ENCODE results near the gene CPLANE1. TPM values are rescaled to one million over a fixed set of nuclear protein-coding genes. Genes with fewer than 3 reads are reported as not detected.

CPLANE1 gene
- total and polyA plus RNA-seq, 2 of the 4 experiments (the other 2 are of a cell fraction): 4.4 to 17.9 TPM

- no peaks in the 10 kb centered on the region for H3K9me3 ChIP-seq (ENCODE audit: control insufficient read depth, insufficient read depth, low read length)
- in situ Hi-C loops (cut with MboI; ENCODE audit: low sequenced_read_pairs): no loop called here
- intact Hi-C loops (cut with micrococcal nuclease): no loop called here
- no peak overlapping the region for H4K5ac ChIP-seq (ENCODE audit: low read depth, low read length)
- no peak overlapping the region for H3K9ac ChIP-seq (ENCODE audit: low read depth, low read length)
- no peak overlapping the region for H3K4ac ChIP-seq (ENCODE audit: low read depth, low read length)
- no peak for DNase-seq
- no peaks in the 10 kb centered on the region for H3K27me3 ChIP-seq (ENCODE audit: control insufficient read depth, insufficient read depth, low read length)
- no peak overlapping the region for H2BK120ac ChIP-seq (ENCODE audit: low read depth, low read length)
- peaks cover 13% of the 10 kb centered on the region for H3K36me3 ChIP-seq (ENCODE audit: control insufficient read depth, insufficient read depth, low read length)
- no peak overlapping the region for H3K56ac ChIP-seq (ENCODE audit: extremely low read depth, insufficient read depth, low read length)
- no peak overlapping the region for H2AFZ ChIP-seq (replicated peaks; ENCODE audit: low read length, poor library complexity)
- no peaks in the 10 kb centered on the region for H3K4me1 ChIP-seq (ENCODE audit: control insufficient read depth, insufficient read depth, low read length)
- no peak overlapping the region for H2BK20ac ChIP-seq (ENCODE audit: low read depth, low read length)
- ChIA-PET CTCF (no interaction called here), POLR2A (ENCODE audit: unreplicated experiment) (interaction anchor here (0.6 to 0.7 kb wide), 2 partner anchors 15 to 45 kb away, joined by 3 to 14 read pairs; partner anchors contain the start of gene CPLANE1)
- H2BK15ac ChIP-seq (ENCODE audit: low read depth, low read length): no peak overlapping the region
- H2BK5ac ChIP-seq (ENCODE audit: low read depth, low read length, poor library complexity, severe bottlenecking): no peak overlapping the region
- H3K4me2 ChIP-seq (ENCODE audit: low read depth, low read length): no peak overlapping the region
- no peak overlapping the region for H4K91ac ChIP-seq (ENCODE audit: insufficient read depth, low read depth, low read length)
- TF ChIP-seq SMC3 (IDR thresholded peaks at IDR 0.05; ENCODE audit: low read depth, low read length): no peak
- TF ChIP-seq MXI1 (IDR thresholded peaks at IDR 0.05; ENCODE audit: borderline replicate concordance, low read depth, low read length): no peak
- no peak for TF ChIP-seq MAZ (IDR thresholded peaks at IDR 0.05; ENCODE audit: borderline replicate concordance, low read depth, low read length)
- TF ChIP-seq, protein P1, sequence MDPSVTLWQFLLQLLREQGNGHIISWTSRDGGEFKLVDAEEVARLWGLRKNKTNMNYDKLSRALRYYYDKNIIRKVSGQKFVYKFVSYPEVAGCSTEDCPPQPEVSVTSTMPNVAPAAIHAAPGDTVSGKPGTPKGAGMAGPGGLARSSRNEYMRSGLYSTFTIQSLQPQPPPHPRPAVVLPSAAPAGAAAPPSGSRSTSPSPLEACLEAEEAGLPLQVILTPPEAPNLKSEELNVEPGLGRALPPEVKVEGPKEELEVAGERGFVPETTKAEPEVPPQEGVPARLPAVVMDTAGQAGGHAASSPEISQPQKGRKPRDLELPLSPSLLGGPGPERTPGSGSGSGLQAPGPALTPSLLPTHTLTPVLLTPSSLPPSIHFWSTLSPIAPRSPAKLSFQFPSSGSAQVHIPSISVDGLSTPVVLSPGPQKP (IDR thresholded peaks at IDR 0.05; ENCODE audit: borderline replicate concordance, low read depth, low read length): no peak
- TF ChIP-seq CEBPB (IDR thresholded peaks at IDR 0.05; ENCODE audit: low read depth, low read length): no peak
- TF ChIP-seq, protein P2, sequence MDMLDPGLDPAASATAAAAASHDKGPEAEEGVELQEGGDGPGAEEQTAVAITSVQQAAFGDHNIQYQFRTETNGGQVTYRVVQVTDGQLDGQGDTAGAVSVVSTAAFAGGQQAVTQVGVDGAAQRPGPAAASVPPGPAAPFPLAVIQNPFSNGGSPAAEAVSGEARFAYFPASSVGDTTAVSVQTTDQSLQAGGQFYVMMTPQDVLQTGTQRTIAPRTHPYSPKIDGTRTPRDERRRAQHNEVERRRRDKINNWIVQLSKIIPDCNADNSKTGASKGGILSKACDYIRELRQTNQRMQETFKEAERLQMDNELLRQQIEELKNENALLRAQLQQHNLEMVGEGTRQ (IDR thresholded peaks at IDR 0.05; ENCODE audit: low read depth, low read length): no peak
- TF ChIP-seq CTCF (conservative IDR thresholded peaks at IDR 0.05; ENCODE audit: low read depth, low read length): no peak
- no peak for TF ChIP-seq FOS (IDR thresholded peaks at IDR 0.05; ENCODE audit: low read depth, low read length)
- TF ChIP-seq CHD1 (IDR thresholded peaks at IDR 0.05; ENCODE audit: low read depth, low read length): no peak
- TF ChIP-seq RCOR1 (IDR thresholded peaks at IDR 0.05; ENCODE audit: insufficient replicate concordance, low read length): no peak
- H3K14ac ChIP-seq (replicated peaks; ENCODE audit: low read depth, low read length): no peak overlapping the region
- H3K4me3 ChIP-seq (ENCODE audit: insufficient read depth, low read depth, low read length): no peak overlapping the region
- H2AK5ac ChIP-seq (ENCODE audit: low read depth, low read length): no peak overlapping the region
- dilution Hi-C loops (cut with HindIII; ENCODE audit: low sequenced_read_pairs, unreplicated experiment): no loop called here
- no peak overlapping the region for H3K27ac ChIP-seq (ENCODE audit: insufficient read depth, low read length)
- no peaks in the 10 kb centered on the region for H4K20me1 ChIP-seq (ENCODE audit: insufficient read depth, low read length)
- ATAC-seq (ENCODE audit: low read depth): no peak
- H3K9me1 ChIP-seq (ENCODE audit: insufficient read depth, low read length): peaks cover 7% of the 10 kb centered on the region; the same call in 1 of the 2 replicates
- H3K23ac ChIP-seq (ENCODE audit: low read depth, low read length): no peak overlapping the region
- no peak overlapping the region for H3K18ac ChIP-seq (ENCODE audit: low read depth, low read length)
- H4K8ac ChIP-seq (ENCODE audit: low read depth in 2 of 2, low read length in 2 of 2): no peak overlapping the region
- no CpG with 5 or more reads among the region's 2 CpGs for WGBS, 2 experiments (ENCODE audit: extremely low coverage in 2 of 2, insufficient read length in 1 of 2)
- no peak overlapping the region for H2AK9ac ChIP-seq (replicated peaks; ENCODE audit: low read depth, low read length, poor library complexity)
- no TSS peak for BruUV-seq (replicated peaks)
- H3K79me1 ChIP-seq (ENCODE audit: low read depth in 1 of 2, low read length in 2 of 2): peaks cover 0 to 27% of the 10 kb centered on the region in 2 experiments
Measured at GRCh38 chr5:37234288-37234687, 14.9 kb downstream of the CPLANE1 start.
